ENCODE data around the gene STARD3. TPM values are rescaled to one million over a fixed set of nuclear protein-coding genes. Genes with fewer than 3 reads are reported as not detected.
A peak's percentile ranks its signal among the peaks of the same experiment; 100 is the strongest.

STARD3 gene
- polyA plus RNA-seq, 2 of the 4 experiments (the other 2 are of a cell fraction), result 54.6 to 56.0 TPM

- TF ChIP-seq PHF8 (IDR thresholded peaks at IDR 0.05; ENCODE audit: borderline replicate concordance, low read depth), result no peak
- no peak for TF ChIP-seq EHF (CRISPR knock-in tag; IDR thresholded peaks at IDR 0.05)
- TF ChIP-seq CTCF (IDR thresholded peaks at IDR 0.05), result no peak
- TF ChIP-seq RCOR1 (IDR thresholded peaks at IDR 0.05; ENCODE audit: low read depth, low read length), result no peak
- TF ChIP-seq SREBF2 (IDR thresholded peaks at IDR 0.05), result no peak
- no peak for TF ChIP-seq ZSCAN20 (CRISPR knock-in tag; IDR thresholded peaks at IDR 0.05)
- no peak for TF ChIP-seq CEBPB (IDR thresholded peaks at IDR 0.05)
- no peak for TF ChIP-seq RARB (CRISPR knock-in tag; IDR thresholded peaks at IDR 0.05)
- TF ChIP-seq USF2 (IDR thresholded peaks at IDR 0.05), result no peak
- TF ChIP-seq REST (IDR thresholded peaks at IDR 0.05), result no peak
- TF ChIP-seq TFCP2L1 (CRISPR knock-in tag; IDR thresholded peaks at IDR 0.05), result no peak
- peak; percentile 35 to 66; a peak in 3 of 5 replicates for TF ChIP-seq JUN (IDR thresholded peaks at IDR 0.05)
- TF ChIP-seq TP53 (CRISPR knock-in tag; IDR thresholded peaks at IDR 0.05), result 0 out of 2 replicates have a peak, but pooled peaks have one; percentile 19
- TF ChIP-seq CBX8 (IDR thresholded peaks at IDR 0.05), result no peak
- TF ChIP-seq ELK1 (IDR thresholded peaks at IDR 0.05; ENCODE audit: low read depth, low read length), result no peak
- no peak for TF ChIP-seq MAZ (IDR thresholded peaks at IDR 0.05; ENCODE audit: borderline replicate concordance, low read depth, low read length)
- TF ChIP-seq ZFP36 (IDR thresholded peaks at IDR 0.05; ENCODE audit: borderline replicate concordance, partially characterized antibody), result peak; percentile 99
- no peak for TF ChIP-seq EHMT2 (IDR thresholded peaks at IDR 0.05; ENCODE audit: low read depth)
- TF ChIP-seq NR3C1 (IDR thresholded peaks at IDR 0.05), result no peak
- no peak for TF ChIP-seq FOXS1 (CRISPR knock-in tag; IDR thresholded peaks at IDR 0.05)
- TF ChIP-seq MYC (IDR thresholded peaks at IDR 0.05; ENCODE audit: borderline replicate concordance, low read length), result peak; percentile 88; the same call in 1 of the 2 replicates
- TF ChIP-seq POLR2A (IDR thresholded peaks at IDR 0.05; ENCODE audit: low read length), result no peak; the same call in 1 of the 2 replicates
- peak; percentile 65 for TF ChIP-seq MAX (IDR thresholded peaks at IDR 0.05)
- no peak for TF ChIP-seq PBX3 (IDR thresholded peaks at IDR 0.05)
- TF ChIP-seq RAD21 (conservative IDR thresholded peaks at IDR 0.05 in 1 of 2, IDR thresholded peaks at IDR 0.05 in 1 of 2), result no peak
- no peak for TF ChIP-seq NFE2L2 (conservative IDR thresholded peaks at IDR 0.05; ENCODE audit: low read length)
- TF ChIP-seq RNF2 (IDR thresholded peaks at IDR 0.05; ENCODE audit: borderline replicate concordance, low read depth), result no peak
- TF ChIP-seq MAFK (IDR thresholded peaks at IDR 0.05; ENCODE audit: partially characterized antibody), result no peak
- TF ChIP-seq BHLHE40 (IDR thresholded peaks at IDR 0.05; ENCODE audit: low read depth, low read length), result peak; percentile 94
Observed at GRCh38 chr17:39617446-39618245, 19.3 kb upstream of the STARD3 start (continued).
